ENCODE measurements around the gene PPP4R1.

PPP4R1 gene

GRCh38 chr18:9522952-9523351, 91.4 kb downstream of the PPP4R1 start:
- no peak overlapping the region for H3K27ac ChIP-seq
- TF ChIP-seq ZFX (IDR thresholded peaks at IDR 0.05; ENCODE audit: borderline replicate concordance) (no peak), CTCF (IDR thresholded peaks at IDR 0.05) (no peak)

GRCh38 chr18:9521770-9522169, 92.6 kb downstream of the PPP4R1 start:
- TF ChIP-seq ZFX (IDR thresholded peaks at IDR 0.05; ENCODE audit: borderline replicate concordance) (no peak), CTCF (IDR thresholded peaks at IDR 0.05) (no peak)
- H3K27ac ChIP-seq: peak overlapping the region; percentile 38

- TF ChIP-seq ZFX (IDR thresholded peaks at IDR 0.05; ENCODE audit: borderline replicate concordance) (no peak), CTCF (IDR thresholded peaks at IDR 0.05) (no peak)
- H3K27ac ChIP-seq: no peak overlapping the region
Measured at GRCh38 chr18:9520666-9521065, 93.7 kb downstream of the PPP4R1 start.

- TF ChIP-seq ZFX (IDR thresholded peaks at IDR 0.05; ENCODE audit: borderline replicate concordance) (no peak), CTCF (IDR thresholded peaks at IDR 0.05) (no peak)
- H3K27ac ChIP-seq: no peak overlapping the region
Measured at GRCh38 chr18:9519399-9519798, 95.0 kb downstream of the PPP4R1 start.

- TF ChIP-seq ZFX (IDR thresholded peaks at IDR 0.05; ENCODE audit: borderline replicate concordance): no peak
- TF ChIP-seq CTCF (IDR thresholded peaks at IDR 0.05): no peak
- no peak overlapping the region for H3K27ac ChIP-seq
Measured at GRCh38 chr18:9517869-9518268, 96.5 kb downstream of the PPP4R1 start.

- no peak overlapping the region for H3K27ac ChIP-seq
- TF ChIP-seq CTCF (IDR thresholded peaks at IDR 0.05) (peak; percentile 94), ZFX (IDR thresholded peaks at IDR 0.05; ENCODE audit: borderline replicate concordance) (no peak)
Measured at GRCh38 chr18:9516437-9517064, 97.8 kb downstream of the PPP4R1 start.

GRCh38 chr18:9513971-9514512, 100.3 kb downstream of the PPP4R1 start:
- H3K27ac ChIP-seq: no peak overlapping the region
- TF ChIP-seq ZFX (IDR thresholded peaks at IDR 0.05; ENCODE audit: borderline replicate concordance): no peak
- no peak for TF ChIP-seq CTCF (IDR thresholded peaks at IDR 0.05)
